ENCODE data around the gene TRPC4AP. TPM values are rescaled to one million over a fixed set of nuclear protein-coding genes. Genes with fewer than 3 reads are reported as not detected.

Gene TRPC4AP
- total and polyA plus RNA-seq, 10 of the 15 experiments (the other 5 are each of a cell fraction or from before 2014, with no cell fraction given), result 1.1 to 61.7 (median 41.2) TPM

DNA sequence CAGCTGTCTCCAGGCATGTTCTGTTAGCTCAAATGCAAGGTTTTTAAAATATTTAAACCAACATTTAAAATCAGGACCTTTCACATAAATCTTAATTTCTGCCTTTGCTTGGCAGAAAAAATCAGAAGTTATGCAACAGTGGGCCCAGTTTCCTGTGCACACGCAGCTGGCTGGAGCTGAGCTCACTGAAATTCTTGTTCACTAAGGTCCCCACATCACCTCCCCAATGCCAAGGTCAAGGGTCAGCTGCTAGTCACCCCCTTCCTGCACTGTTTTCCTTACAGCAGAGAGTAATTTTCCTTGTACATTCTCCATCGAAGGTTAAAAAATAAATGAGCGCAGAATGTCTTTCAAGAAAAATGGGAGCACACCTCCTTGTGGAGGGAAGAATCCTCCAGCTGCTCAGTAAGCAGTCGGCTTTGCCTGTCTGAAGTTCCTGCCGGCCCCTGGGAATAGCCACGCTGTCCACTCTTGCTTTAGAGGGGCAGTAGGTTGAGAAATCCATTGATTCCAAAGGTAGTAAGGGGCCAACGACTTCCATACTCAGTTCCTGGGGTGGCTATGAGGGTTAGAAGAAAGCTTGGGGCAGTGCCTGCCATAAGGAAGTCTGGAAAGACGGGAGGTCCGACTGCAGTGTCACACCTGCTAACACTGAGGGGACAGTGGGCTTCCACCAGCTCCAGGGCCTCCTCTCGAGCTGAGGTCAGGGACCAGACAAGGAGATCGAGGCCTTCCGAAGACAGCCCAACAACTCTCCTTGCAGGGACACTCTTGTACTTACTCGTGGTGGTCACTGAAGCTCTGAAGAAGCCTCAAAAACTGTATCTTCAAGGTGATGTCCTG, 80.2 kb downstream of the TRPC4AP start:
- no TSS peak for BruUV-seq (replicated peaks)
- ChIA-PET CTCF (no interaction called here), SMC1A (ENCODE audit: uncharacterized antibody, unreplicated experiment) (no interaction called here), POLR2A (no interaction called here), RAD21 (ENCODE audit: unreplicated experiment) (no interaction called here)
- Histone ChIP-seq H3K4me1 (ENCODE audit: control insufficient read depth, insufficient read depth, low read length) (no peaks in the 10 kb centered on the region; the same call in 1 of the 2 replicates), H3K4me2 (ENCODE audit: control insufficient read depth, insufficient read depth) (no peak overlapping the region), H3K79me2 (ENCODE audit: control insufficient read depth, insufficient read depth, low read length) (no peaks in the 10 kb centered on the region), H3K36me3 (ENCODE audit: control insufficient read depth in 2 of 2, insufficient read depth in 2 of 2, low read length in 1 of 2) (peaks cover 33 to 39% of the 10 kb centered on the region in 2 experiments), H4K20me1 (ENCODE audit: control insufficient read depth, insufficient read depth) (no peaks in the 10 kb centered on the region), H2AFZ (ENCODE audit: control insufficient read depth, low read depth, low read length) (no peak overlapping the region), H3K27me3 (replicated peaks in 1 of 2; ENCODE audit: control insufficient read depth in 2 of 2, insufficient read depth in 2 of 2, low read length in 1 of 2) (no peaks in the 10 kb centered on the region), H3K4me3 (no peak overlapping the region), H3K9ac (ENCODE audit: control insufficient read depth, insufficient read depth, low read length) (no peak overlapping the region), H3K9me3 (replicated peaks; ENCODE audit: control insufficient read depth, insufficient read depth, low read length) (no peaks in the 10 kb centered on the region), H3K27ac (ENCODE audit: control insufficient read depth, insufficient read depth) (no peak overlapping the region)
- intact Hi-C loops (cut with micrococcal nuclease; ENCODE audit: unreplicated experiment), result no loop called here
- WGBS (ENCODE audit: insufficient coverage, insufficient replicate concordance, low lambda C conversion rate, missing lambda C conversion rate), result 92% methylated on average over 13 of the region's 13 CpGs
- TF ChIP-seq, protein P1, sequence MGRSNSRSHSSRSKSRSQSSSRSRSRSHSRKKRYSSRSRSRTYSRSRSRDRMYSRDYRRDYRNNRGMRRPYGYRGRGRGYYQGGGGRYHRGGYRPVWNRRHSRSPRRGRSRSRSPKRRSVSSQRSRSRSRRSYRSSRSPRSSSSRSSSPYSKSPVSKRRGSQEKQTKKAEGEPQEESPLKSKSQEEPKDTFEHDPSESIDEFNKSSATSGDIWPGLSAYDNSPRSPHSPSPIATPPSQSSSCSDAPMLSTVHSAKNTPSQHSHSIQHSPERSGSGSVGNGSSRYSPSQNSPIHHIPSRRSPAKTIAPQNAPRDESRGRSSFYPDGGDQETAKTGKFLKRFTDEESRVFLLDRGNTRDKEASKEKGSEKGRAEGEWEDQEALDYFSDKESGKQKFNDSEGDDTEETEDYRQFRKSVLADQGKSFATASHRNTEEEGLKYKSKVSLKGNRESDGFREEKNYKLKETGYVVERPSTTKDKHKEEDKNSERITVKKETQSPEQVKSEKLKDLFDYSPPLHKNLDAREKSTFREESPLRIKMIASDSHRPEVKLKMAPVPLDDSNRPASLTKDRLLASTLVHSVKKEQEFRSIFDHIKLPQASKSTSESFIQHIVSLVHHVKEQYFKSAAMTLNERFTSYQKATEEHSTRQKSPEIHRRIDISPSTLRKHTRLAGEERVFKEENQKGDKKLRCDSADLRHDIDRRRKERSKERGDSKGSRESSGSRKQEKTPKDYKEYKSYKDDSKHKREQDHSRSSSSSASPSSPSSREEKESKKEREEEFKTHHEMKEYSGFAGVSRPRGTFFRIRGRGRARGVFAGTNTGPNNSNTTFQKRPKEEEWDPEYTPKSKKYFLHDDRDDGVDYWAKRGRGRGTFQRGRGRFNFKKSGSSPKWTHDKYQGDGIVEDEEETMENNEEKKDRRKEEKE (IDR thresholded peaks at IDR 0.05), result no peak
- TF ChIP-seq, protein P2, sequence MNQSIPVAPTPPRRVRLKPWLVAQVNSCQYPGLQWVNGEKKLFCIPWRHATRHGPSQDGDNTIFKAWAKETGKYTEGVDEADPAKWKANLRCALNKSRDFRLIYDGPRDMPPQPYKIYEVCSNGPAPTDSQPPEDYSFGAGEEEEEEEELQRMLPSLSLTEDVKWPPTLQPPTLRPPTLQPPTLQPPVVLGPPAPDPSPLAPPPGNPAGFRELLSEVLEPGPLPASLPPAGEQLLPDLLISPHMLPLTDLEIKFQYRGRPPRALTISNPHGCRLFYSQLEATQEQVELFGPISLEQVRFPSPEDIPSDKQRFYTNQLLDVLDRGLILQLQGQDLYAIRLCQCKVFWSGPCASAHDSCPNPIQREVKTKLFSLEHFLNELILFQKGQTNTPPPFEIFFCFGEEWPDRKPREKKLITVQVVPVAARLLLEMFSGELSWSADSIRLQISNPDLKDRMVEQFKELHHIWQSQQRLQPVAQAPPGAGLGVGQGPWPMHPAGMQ (IDR thresholded peaks at IDR 0.05; ENCODE audit: borderline replicate concordance), result no peak
- TF ChIP-seq CEBPB (IDR thresholded peaks at IDR 0.05; ENCODE audit: borderline replicate concordance in 1 of 2, low read depth in 2 of 2, low read length in 2 of 2) (no peak), RFX5 (IDR thresholded peaks at IDR 0.05; ENCODE audit: low read depth, low read length) (no peak), ZNF207 (IDR thresholded peaks at IDR 0.05; ENCODE audit: borderline replicate concordance) (no peak), CBX3 (IDR thresholded peaks at IDR 0.05; ENCODE audit: borderline replicate concordance, low read depth) (no peak), SMARCA5 (IDR thresholded peaks at IDR 0.05) (no peak), GABPA (IDR thresholded peaks at IDR 0.05; ENCODE audit: low read depth) (no peak), NR2C1 (IDR thresholded peaks at IDR 0.05) (no peak)
- TF ChIP-seq, protein P3, sequence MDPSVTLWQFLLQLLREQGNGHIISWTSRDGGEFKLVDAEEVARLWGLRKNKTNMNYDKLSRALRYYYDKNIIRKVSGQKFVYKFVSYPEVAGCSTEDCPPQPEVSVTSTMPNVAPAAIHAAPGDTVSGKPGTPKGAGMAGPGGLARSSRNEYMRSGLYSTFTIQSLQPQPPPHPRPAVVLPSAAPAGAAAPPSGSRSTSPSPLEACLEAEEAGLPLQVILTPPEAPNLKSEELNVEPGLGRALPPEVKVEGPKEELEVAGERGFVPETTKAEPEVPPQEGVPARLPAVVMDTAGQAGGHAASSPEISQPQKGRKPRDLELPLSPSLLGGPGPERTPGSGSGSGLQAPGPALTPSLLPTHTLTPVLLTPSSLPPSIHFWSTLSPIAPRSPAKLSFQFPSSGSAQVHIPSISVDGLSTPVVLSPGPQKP (IDR thresholded peaks at IDR 0.05; ENCODE audit: low read depth, low read length), result no peak
- TF ChIP-seq, protein P4, sequence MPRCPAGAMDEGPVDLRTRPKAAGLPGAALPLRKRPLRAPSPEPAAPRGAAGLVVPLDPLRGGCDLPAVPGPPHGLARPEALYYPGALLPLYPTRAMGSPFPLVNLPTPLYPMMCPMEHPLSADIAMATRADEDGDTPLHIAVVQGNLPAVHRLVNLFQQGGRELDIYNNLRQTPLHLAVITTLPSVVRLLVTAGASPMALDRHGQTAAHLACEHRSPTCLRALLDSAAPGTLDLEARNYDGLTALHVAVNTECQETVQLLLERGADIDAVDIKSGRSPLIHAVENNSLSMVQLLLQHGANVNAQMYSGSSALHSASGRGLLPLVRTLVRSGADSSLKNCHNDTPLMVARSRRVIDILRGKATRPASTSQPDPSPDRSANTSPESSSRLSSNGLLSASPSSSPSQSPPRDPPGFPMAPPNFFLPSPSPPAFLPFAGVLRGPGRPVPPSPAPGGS (IDR thresholded peaks at IDR 0.05; ENCODE audit: borderline replicate concordance, insufficient read depth, low read depth, low read length, poor library complexity, severe bottlenecking), result no peak
- FAIRE-seq, result no peak
- in situ Hi-C loops (cut with MboI), result no loop called here
- DNase-seq (ENCODE audit: low read depth, low spot score), result no peak
- no peak for ATAC-seq

All from GM12878 (cell line).